ENCODE results near the gene NAA50.
A peak's percentile ranks its signal among the peaks of the same experiment; 100 is the strongest.

Gene NAA50
- 130 to 286 (median 255) reads per million in 4 experiments for total RNA-seq

GRCh38 chr3:113745756-113746547 lies at the start of gene NAA50:
Gene NAA50, minus strand, starts transcription at chr3:113746249. Its CDS starts 300 bp downstream, at chr3:113745949.
- peak; percentile 85 for DNase-seq

GRCh38 chr3:113795693-113796092 lies 49.6 kb upstream of the NAA50 start:
- no peak for DNase-seq

- no peak for DNase-seq
Measured at GRCh38 chr3:113794526-113794925, 48.5 kb upstream of the NAA50 start.

- DNase-seq, result no peak
Measured at GRCh38 chr3:113791381-113791780, 45.3 kb upstream of the NAA50 start.

GRCh38 chr3:113783980-113784379 lies 37.9 kb upstream of the NAA50 start:
- no peak for DNase-seq

GRCh38 chr3:113783463-113783862 lies 37.4 kb upstream of the NAA50 start:
- no peak for DNase-seq

- DNase-seq, result no peak
Measured at GRCh38 chr3:113776564-113776963, 30.5 kb upstream of the NAA50 start.

- DNase-seq, result no peak
Measured at GRCh38 chr3:113775516-113775915, 29.5 kb upstream of the NAA50 start.

GRCh38 chr3:113773381-113773780 lies 27.3 kb upstream of the NAA50 start:
- no peak for DNase-seq

- DNase-seq, result no peak
Measured at GRCh38 chr3:113771993-113772392, 25.9 kb upstream of the NAA50 start.

GRCh38 chr3:113769551-113769950 lies 23.5 kb upstream of the NAA50 start:
- no peak for DNase-seq

GRCh38 chr3:113764698-113765097 lies 18.6 kb upstream of the NAA50 start:
- DNase-seq, result no peak

- DNase-seq, result no peak
Measured at GRCh38 chr3:113758389-113759024, 12.5 kb upstream of the NAA50 start.

GRCh38 chr3:113754494-113755159 lies 8.6 kb upstream of the NAA50 start:
- DNase-seq, result no peak

GRCh38 chr3:113753376-113753985 lies 7.4 kb upstream of the NAA50 start:
- no peak for DNase-seq

GRCh38 chr3:113751141-113751540 lies 5.1 kb upstream of the NAA50 start:
- no peak for DNase-seq

GRCh38 chr3:113747283-113748046 lies 1.4 kb upstream of the NAA50 start:
- no peak for DNase-seq

- peak; percentile 79 for DNase-seq
Measured at GRCh38 chr3:113746548-113747282, 666 bp upstream of the NAA50 start, which contains the start of gene ATP6V1A. Gene ATP6V1A, plus strand, starts transcription at chr3:113747035. Its CDS starts 31,719 bp downstream, at chr3:113778754.

GRCh38 chr3:113744941-113745755 lies 901 bp downstream of the NAA50 start:
- DNase-seq, result peak; percentile 55

GRCh38 chr3:113743006-113743630 lies 2.9 kb downstream of the NAA50 start:
- DNase-seq, result no peak
